Measurements from ENCODE around the gene HAPLN2.
A peak's percentile ranks its signal among the peaks of the same experiment; 100 is the strongest.

- TF ChIP-seq POLR2AphosphoS5 (IDR thresholded peaks at IDR 0.05) (no peak), POLR2A (IDR thresholded peaks at IDR 0.05) (no peak), EP300 (IDR thresholded peaks at IDR 0.05) (no peak)
- TF ChIP-seq, protein P1, sequence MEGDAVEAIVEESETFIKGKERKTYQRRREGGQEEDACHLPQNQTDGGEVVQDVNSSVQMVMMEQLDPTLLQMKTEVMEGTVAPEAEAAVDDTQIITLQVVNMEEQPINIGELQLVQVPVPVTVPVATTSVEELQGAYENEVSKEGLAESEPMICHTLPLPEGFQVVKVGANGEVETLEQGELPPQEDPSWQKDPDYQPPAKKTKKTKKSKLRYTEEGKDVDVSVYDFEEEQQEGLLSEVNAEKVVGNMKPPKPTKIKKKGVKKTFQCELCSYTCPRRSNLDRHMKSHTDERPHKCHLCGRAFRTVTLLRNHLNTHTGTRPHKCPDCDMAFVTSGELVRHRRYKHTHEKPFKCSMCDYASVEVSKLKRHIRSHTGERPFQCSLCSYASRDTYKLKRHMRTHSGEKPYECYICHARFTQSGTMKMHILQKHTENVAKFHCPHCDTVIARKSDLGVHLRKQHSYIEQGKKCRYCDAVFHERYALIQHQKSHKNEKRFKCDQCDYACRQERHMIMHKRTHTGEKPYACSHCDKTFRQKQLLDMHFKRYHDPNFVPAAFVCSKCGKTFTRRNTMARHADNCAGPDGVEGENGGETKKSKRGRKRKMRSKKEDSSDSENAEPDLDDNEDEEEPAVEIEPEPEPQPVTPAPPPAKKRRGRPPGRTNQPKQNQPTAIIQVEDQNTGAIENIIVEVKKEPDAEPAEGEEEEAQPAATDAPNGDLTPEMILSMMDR (IDR thresholded peaks at IDR 0.05) = peak; percentile 74 to 84 (median 78)
Measured at GRCh38 chr1:156625436-156626078, 6.3 kb downstream of the HAPLN2 start.

All from gastroesophageal sphincter (tissue), 3 donors.